ENCODE data around the gene ADAMTS2.

- no peak for TF ChIP-seq POLR2A (IDR thresholded peaks at IDR 0.05; ENCODE audit: low read depth, low read length)
- TF ChIP-seq CTCF (IDR thresholded peaks at IDR 0.05; ENCODE audit: extremely low read depth in 1 of 2, insufficient read depth in 1 of 2, low read depth in 1 of 2, low read length in 2 of 2): no peak
- TF ChIP-seq JUN (IDR thresholded peaks at IDR 0.05; ENCODE audit: borderline replicate concordance, insufficient read depth, insufficient read length, low read depth): no peak
- TF ChIP-seq MYC (IDR thresholded peaks at IDR 0.05; ENCODE audit: low read depth, low read length): no peak
Measured at GRCh38 chr5:179287631-179288030, 57.6 kb downstream of the ADAMTS2 start.
